ENCODE results near the gene FBXO31. TPM values are rescaled to one million over a fixed set of nuclear protein-coding genes. Genes with fewer than 3 reads are reported as not detected.

The FBXO31 gene
- total and polyA plus RNA-seq, 9 of the 15 experiments (the other 6 are each of a cell fraction or from before 2014, with no cell fraction given), result 0.18 to 33.3 (median 10.9) TPM

DNA sequence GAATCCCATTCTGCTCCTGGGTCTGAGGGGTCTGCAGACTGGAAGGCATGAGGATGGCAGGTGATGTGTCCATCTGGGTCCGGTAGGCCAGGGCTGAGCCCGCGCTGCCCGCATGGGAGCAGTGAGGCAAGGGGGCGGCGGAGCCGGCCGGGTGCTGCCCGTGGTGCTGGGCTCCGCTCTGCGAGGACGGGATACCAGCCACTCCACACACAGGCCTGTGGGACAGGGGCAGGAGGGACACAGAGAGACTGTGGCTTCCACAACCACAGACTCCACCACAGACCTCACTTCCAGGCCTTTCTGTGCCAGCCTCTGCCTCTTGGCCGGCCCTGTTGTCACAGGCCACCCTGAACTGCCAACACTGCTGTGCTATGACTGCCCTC, 33.9 kb upstream of the FBXO31 start:
- DNase-seq (ENCODE audit: extremely low read depth in 1 of 4, low spot score in 3 of 4) (no peak), ATAC-seq (no peak), FAIRE-seq (no peak)
- no TSS peak for BruUV-seq (replicated peaks)
- Histone ChIP-seq H3K79me2 (ENCODE audit: control insufficient read depth, insufficient read depth, low read length) (no peaks in the 10 kb centered on the region), H2AFZ (ENCODE audit: low read depth, low read length) (no peak overlapping the region), H3K9me1 (ENCODE audit: control insufficient read depth, insufficient read depth, low read length) (peaks cover 4% of the 10 kb centered on the region), H3K4me2 (ENCODE audit: insufficient read depth, low read length) (no peak overlapping the region), H3K36me3 (ENCODE audit: control insufficient read depth, insufficient read depth, low read length) (peaks cover 49% of the 10 kb centered on the region; the same call in 2 of the 3 replicates), H3K9me3 (replicated peaks; ENCODE audit: control insufficient read depth, insufficient read depth, low read depth, low read length) (no peaks in the 10 kb centered on the region), H3K9ac (ENCODE audit: insufficient read depth in 1 of 2, low read depth in 2 of 2, low read length in 2 of 2) (no peak overlapping the region; a peak in 1 of 4 replicates), H3K4me3 (no peak overlapping the region), H3K27me3 (ENCODE audit: control insufficient read depth in 2 of 2, insufficient read depth in 2 of 2, low read length in 2 of 2) (no peaks in the 10 kb centered on the region; a peak in 1 of 5 replicates), H3K27ac (ENCODE audit: extremely low read depth, low read depth, low read length) (no peak overlapping the region), H4K20me1 (replicated peaks; ENCODE audit: control insufficient read depth, insufficient read depth, low read length) (0 out of 2 replicates have a peak, but pooled peaks cover 4% of the 10 kb centered on the region), H3K4me1 (replicated peaks in 1 of 2; ENCODE audit: control insufficient read depth in 2 of 2, insufficient read depth in 2 of 2, low read length in 2 of 2) (peaks cover 0 to 4% of the 10 kb centered on the region in 2 experiments; a peak in 2 of 5 replicates)
- CTCF ChIA-PET (ENCODE audit: low intra/inter-chr PET ratio), result interaction anchor here (0.5 to 2.5 kb wide), 2 partner anchors 118 to 218 kb away, joined by 4 to 17 read pairs; no protein-coding TSS in a partner anchor
- TF ChIP-seq, protein P1, sequence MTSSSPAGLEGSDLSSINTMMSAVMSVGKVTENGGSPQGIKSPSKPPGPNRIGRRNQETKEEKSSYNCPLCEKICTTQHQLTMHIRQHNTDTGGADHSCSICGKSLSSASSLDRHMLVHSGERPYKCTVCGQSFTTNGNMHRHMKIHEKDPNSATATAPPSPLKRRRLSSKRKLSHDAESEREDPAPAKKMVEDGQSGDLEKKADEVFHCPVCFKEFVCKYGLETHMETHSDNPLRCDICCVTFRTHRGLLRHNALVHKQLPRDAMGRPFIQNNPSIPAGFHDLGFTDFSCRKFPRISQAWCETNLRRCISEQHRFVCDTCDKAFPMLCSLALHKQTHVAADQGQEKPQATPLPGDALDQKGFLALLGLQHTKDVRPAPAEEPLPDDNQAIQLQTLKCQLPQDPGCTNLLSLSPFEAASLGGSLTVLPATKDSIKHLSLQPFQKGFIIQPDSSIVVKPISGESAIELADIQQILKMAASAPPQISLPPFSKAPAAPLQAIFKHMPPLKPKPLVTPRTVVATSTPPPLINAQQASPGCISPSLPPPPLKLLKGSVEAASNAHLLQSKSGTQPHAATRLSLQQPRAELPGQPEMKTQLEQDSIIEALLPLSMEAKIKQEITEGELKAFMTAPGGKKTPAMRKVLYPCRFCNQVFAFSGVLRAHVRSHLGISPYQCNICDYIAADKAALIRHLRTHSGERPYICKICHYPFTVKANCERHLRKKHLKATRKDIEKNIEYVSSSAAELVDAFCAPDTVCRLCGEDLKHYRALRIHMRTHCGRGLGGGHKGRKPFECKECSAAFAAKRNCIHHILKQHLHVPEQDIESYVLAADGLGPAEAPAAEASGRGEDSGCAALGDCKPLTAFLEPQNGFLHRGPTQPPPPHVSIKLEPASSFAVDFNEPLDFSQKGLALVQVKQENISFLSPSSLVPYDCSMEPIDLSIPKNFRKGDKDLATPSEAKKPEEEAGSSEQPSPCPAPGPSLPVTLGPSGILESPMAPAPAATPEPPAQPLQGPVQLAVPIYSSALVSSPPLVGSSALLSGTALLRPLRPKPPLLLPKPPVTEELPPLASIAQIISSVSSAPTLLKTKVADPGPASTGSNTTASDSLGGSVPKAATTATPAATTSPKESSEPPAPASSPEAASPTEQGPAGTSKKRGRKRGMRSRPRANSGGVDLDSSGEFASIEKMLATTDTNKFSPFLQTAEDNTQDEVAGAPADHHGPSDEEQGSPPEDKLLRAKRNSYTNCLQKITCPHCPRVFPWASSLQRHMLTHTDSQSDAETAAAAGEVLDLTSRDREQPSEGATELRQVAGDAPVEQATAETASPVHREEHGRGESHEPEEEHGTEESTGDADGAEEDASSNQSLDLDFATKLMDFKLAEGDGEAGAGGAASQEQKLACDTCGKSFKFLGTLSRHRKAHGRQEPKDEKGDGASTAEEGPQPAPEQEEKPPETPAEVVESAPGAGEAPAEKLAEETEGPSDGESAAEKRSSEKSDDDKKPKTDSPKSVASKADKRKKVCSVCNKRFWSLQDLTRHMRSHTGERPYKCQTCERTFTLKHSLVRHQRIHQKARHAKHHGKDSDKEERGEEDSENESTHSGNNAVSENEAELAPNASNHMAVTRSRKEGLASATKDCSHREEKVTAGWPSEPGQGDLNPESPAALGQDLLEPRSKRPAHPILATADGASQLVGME (CRISPR knock-in tag; IDR thresholded peaks at IDR 0.05), result no peak
- TF ChIP-seq, protein P2, sequence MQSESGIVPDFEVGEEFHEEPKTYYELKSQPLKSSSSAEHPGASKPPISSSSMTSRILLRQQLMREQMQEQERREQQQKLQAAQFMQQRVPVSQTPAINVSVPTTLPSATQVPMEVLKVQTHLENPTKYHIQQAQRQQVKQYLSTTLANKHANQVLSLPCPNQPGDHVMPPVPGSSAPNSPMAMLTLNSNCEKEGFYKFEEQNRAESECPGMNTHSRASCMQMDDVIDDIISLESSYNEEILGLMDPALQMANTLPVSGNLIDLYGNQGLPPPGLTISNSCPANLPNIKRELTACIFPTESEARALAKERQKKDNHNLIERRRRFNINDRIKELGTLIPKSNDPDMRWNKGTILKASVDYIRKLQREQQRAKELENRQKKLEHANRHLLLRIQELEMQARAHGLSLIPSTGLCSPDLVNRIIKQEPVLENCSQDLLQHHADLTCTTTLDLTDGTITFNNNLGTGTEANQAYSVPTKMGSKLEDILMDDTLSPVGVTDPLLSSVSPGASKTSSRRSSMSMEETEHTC (IDR thresholded peaks at IDR 0.05), result no peak
- TF ChIP-seq ZNF316 (IDR thresholded peaks at IDR 0.05) (no peak), JUNB (CRISPR knock-in tag; conservative IDR thresholded peaks at IDR 0.05) (no peak)
- TF ChIP-seq, protein P3, sequence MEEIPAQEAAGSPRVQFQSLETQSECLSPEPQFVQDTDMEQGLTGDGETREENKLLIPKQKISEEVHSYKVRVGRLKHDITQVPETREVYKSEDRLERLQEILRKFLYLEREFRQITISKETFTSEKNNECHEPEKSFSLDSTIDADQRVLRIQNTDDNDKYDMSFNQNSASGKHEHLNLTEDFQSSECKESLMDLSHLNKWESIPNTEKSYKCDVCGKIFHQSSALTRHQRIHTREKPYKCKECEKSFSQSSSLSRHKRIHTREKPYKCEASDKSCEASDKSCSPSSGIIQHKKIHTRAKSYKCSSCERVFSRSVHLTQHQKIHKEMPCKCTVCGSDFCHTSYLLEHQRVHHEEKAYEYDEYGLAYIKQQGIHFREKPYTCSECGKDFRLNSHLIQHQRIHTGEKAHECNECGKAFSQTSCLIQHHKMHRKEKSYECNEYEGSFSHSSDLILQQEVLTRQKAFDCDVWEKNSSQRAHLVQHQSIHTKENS (CRISPR knock-in tag; IDR thresholded peaks at IDR 0.05), result no peak
- intact Hi-C loops (cut with micrococcal nuclease), result loop anchor here (10.0 kb wide), 1 partner anchor 147 kb away; no protein-coding TSS in a partner anchor
- in situ Hi-C loops (cut with MboI), result no loop called here
- 88% methylated on average over 5 of the region's 13 CpGs for WGBS (ENCODE audit: insufficient coverage, low coverage, missing lambda C conversion rate)
- POLR2A ChIA-PET, result interaction anchor here (1.5 to 2.1 kb wide), 3 partner anchors 11 to 23 kb away, joined by 5 to 21 read pairs (median 10); no protein-coding TSS in a partner anchor

All from K562 (cell line).